WTC11 (cell line): ENCODE results near the gene NCOA1.

Source experiments
- ZBTB21 ChIP-seq: sonication (generic); formaldehyde crosslinking; IDR thresholded peaks from 2 replicates; pipeline ENCODE4 v1.8.1; 2023; ENCODE audit warnings: mild to moderate bottlenecking, missing genetic modification reagents, borderline replicate concordance
- TF ChIP-seq, protein P1 (sequence below): fragments of 200-600 bp; IDR thresholded peaks from 2 replicates; pipeline ENCODE4 v1.8.0; 2022; ENCODE audit warnings: antibody characterized with exemption

DNA sequence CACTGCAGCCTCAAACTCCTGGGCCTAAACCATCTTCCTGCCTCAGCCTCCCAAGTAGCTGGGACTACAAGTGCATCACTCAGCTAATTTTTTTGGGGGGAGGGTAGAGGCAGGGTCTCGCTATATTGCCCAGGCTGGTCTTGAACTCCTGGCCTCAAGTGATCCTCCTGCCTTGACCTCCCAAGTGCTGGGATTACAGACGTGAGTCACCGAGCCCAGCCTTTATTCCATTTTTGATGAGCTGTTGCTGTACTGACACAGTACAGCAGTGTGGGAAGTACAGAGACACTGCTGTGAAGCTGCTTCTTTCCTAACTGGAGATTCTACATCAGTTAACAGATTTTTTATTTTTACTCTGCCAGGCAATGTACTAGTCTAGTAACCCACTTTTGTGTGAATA, 283.3 kb downstream of the NCOA1 start:
- TF ChIP-seq, protein P1, sequence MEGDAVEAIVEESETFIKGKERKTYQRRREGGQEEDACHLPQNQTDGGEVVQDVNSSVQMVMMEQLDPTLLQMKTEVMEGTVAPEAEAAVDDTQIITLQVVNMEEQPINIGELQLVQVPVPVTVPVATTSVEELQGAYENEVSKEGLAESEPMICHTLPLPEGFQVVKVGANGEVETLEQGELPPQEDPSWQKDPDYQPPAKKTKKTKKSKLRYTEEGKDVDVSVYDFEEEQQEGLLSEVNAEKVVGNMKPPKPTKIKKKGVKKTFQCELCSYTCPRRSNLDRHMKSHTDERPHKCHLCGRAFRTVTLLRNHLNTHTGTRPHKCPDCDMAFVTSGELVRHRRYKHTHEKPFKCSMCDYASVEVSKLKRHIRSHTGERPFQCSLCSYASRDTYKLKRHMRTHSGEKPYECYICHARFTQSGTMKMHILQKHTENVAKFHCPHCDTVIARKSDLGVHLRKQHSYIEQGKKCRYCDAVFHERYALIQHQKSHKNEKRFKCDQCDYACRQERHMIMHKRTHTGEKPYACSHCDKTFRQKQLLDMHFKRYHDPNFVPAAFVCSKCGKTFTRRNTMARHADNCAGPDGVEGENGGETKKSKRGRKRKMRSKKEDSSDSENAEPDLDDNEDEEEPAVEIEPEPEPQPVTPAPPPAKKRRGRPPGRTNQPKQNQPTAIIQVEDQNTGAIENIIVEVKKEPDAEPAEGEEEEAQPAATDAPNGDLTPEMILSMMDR = no peak
- TF ChIP-seq ZBTB21 (CRISPR knock-in tag) = no peak
